ENCODE measurements around the gene EFNA2.

- TF ChIP-seq TEAD4 (IDR thresholded peaks at IDR 0.05; ENCODE audit: borderline replicate concordance, insufficient read depth): no peak
- TF ChIP-seq SMC3 (IDR thresholded peaks at IDR 0.05; ENCODE audit: low read depth, low read length): no peak
- no peak for TF ChIP-seq CTCF (IDR thresholded peaks at IDR 0.05)
- TF ChIP-seq ELF1 (IDR thresholded peaks at IDR 0.05): no peak
Observed at GRCh38 chr19:1324806-1325567, 39.3 kb downstream of the EFNA2 start.

All from SK-N-SH (cell line).